BLaER1 treated with 17β-estradiol and CSF1 and Interleukin-3, amounts not matched to agents 10 nM and 100 nM (cell line): Measurements from ENCODE around the gene SERPINE3.

Experiments used
- H3K27ac ChIP-seq, 11 experiments: shearing (Covaris generic); formaldehyde crosslinking; 2 replicates each; pipeline ENCODE4 v1.8.1; 2022
- H3K27me3 ChIP-seq, 11 experiments: shearing (Covaris generic); formaldehyde crosslinking; 2 replicates each; pipeline ENCODE4 v1.8.1; 2022
- H3K36me3 ChIP-seq, 11 experiments: shearing (Covaris generic); formaldehyde crosslinking; 2 replicates each; pipeline ENCODE4 v1.8.1; 2022
- H3K4me1 ChIP-seq, 10 experiments: shearing (Covaris generic); formaldehyde crosslinking; 2 replicates each; pipeline ENCODE4 v1.8.1; 2022
- H3K4me2 ChIP-seq, 11 experiments: shearing (Covaris generic); formaldehyde crosslinking; 2 replicates each; pipeline ENCODE4 v1.8.1; 2022
- H3K4me3 ChIP-seq, 10 experiments: shearing (Covaris generic); formaldehyde crosslinking; 2 replicates each; pipeline ENCODE4 v1.8.1; 2022
- H3K9ac ChIP-seq, 11 experiments: shearing (Covaris generic); formaldehyde crosslinking; 2 replicates each; pipeline ENCODE4 v1.8.1; 2022
- H3K9me3 ChIP-seq, 11 experiments: shearing (Covaris generic); formaldehyde crosslinking; replicated peaks in 1 of 11; 2 replicates each; pipeline ENCODE4 v1.8.1; 2022
- H4K20me1 ChIP-seq, 11 experiments: shearing (Covaris generic); formaldehyde crosslinking; 2 replicates each; pipeline ENCODE4 v1.8.1; 2022
- Cebpa-rat ChIP-seq, 11 experiments: shearing (Covaris generic); IDR thresholded peaks; 2 replicates each; pipeline ENCODE4 v1.8.1; 2022

Gene SERPINE3

GRCh38 chr13:51339354-51339753 lies at the start of gene SERPINE3:
SERPINE3 (plus strand) TSS chr13:51339691; CDS start chr13:51341092, 1,401 bp downstream.
- Histone ChIP-seq H3K4me2 (no peak within 1 kb of the TSS), H3K4me3 (no peak within 1 kb of the TSS), H3K9me3 (no peaks in the 10 kb centered on the region), H3K36me3 (no peaks in the 10 kb centered on the region), H3K27ac (no peak within 1 kb of the TSS), H3K27me3 (no peaks in the 10 kb centered on the region), H3K9ac (no peak within 1 kb of the TSS), H3K4me1 (no peaks in the 10 kb centered on the region), H4K20me1 (no peaks in the 10 kb centered on the region)
- TF ChIP-seq Cebpa-rat (IDR thresholded peaks at IDR 0.05) = no peak

DNA sequence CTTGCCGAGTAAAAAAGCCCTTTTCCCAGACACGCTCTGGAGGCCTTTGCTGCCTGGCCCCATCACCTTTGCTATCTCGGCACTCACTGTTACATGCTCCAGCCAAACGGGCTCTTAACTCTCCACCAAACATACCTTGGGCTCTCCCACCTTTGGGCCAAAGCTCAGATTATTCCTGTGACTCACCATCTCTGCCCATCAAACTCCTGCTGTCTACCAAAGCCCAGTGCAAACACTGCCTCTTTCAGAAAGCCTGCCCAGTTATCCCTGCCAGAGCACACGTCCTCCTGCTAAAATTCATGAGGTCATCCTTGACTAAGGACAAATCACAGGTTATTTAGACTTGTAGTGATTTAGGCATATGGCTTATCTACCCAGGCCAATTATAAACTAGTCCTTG lies 48.1 kb upstream of the SERPINE3 start:
- no peak overlapping the region for H3K4me3 ChIP-seq
- no peak overlapping the region for H3K27ac ChIP-seq

GRCh38 chr13:51292000-51292565 lies 47.4 kb upstream of the SERPINE3 start:
- no peaks in the 10 kb centered on the region for H4K20me1 ChIP-seq
- H3K4me1 ChIP-seq = no peaks in the 10 kb centered on the region
- no peak for TF ChIP-seq Cebpa-rat (IDR thresholded peaks at IDR 0.05)
- no peak overlapping the region for H3K4me2 ChIP-seq
- no peaks in the 10 kb centered on the region for H3K36me3 ChIP-seq
- no peak overlapping the region for H3K9ac ChIP-seq
- no peak overlapping the region for H3K27ac ChIP-seq
- H3K4me3 ChIP-seq = no peak overlapping the region
- H3K9me3 ChIP-seq = no peaks in the 10 kb centered on the region
- H3K27me3 ChIP-seq = no peaks in the 10 kb centered on the region

More for the DNA sequence above, 48.1 kb upstream of the SERPINE3 start:
- TF ChIP-seq Cebpa-rat (IDR thresholded peaks at IDR 0.05) = no peak
- H4K20me1 ChIP-seq = no peaks in the 10 kb centered on the region
- no peak overlapping the region for H3K9ac ChIP-seq
- no peak overlapping the region for H3K4me2 ChIP-seq
- H3K9me3 ChIP-seq = no peaks in the 10 kb centered on the region
- H3K27me3 ChIP-seq = no peaks in the 10 kb centered on the region
- H3K36me3 ChIP-seq = no peaks in the 10 kb centered on the region
- no peaks in the 10 kb centered on the region for H3K4me1 ChIP-seq

DNA sequence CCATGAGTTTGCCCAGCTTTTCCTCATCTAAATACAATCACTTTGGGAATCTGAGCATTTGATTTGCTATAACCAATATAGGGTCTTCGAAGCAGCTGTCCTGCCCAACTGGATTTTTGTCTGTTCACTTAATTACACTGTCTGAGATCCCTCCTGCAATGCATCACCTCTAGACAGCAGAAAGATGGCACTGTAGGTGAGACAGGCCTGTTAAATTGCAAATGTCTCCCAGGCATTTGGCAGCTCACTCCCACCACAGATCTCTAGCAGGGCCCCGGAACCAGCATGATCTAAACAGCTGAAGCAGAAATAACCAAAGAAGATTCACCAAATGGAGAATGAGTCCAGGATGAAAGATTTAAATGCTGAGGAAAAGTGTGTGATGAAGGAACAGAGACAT lies 41.9 kb upstream of the SERPINE3 start:
- no peaks in the 10 kb centered on the region for H3K27me3 ChIP-seq
- H3K9ac ChIP-seq = no peak overlapping the region
- H3K27ac ChIP-seq = no peak overlapping the region
- no peaks in the 10 kb centered on the region for H4K20me1 ChIP-seq
- no peaks in the 10 kb centered on the region for H3K36me3 ChIP-seq
- H3K9me3 ChIP-seq = no peaks in the 10 kb centered on the region
- TF ChIP-seq Cebpa-rat (IDR thresholded peaks at IDR 0.05) = no peak
- H3K4me2 ChIP-seq = no peak overlapping the region
- H3K4me3 ChIP-seq = no peak overlapping the region
- 0 out of 20 replicates have a peak, but pooled peaks cover 0 to 4% (median 0%) of the 10 kb centered on the region in 10 experiments for H3K4me1 ChIP-seq

DNA sequence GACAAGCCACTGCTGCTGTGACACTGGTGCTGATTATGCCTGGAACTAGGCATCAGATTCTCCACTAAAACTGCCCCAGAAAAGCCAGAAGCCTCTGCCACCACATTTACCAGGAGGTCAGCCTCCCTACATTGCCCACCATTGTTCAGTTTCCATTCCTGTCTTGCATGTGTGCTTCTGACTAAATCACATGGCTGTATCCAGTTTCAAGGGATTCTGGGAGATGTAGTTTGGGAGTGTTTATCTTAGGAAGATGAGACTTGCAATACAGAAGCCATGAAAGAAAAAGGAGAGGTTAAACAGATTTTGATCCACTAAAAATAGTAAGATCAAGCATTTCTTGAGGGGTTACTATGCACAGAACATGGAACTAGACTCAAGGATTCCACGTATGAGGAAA lies 40.7 kb upstream of the SERPINE3 start:
- H3K27ac ChIP-seq = no peak overlapping the region

DNA sequence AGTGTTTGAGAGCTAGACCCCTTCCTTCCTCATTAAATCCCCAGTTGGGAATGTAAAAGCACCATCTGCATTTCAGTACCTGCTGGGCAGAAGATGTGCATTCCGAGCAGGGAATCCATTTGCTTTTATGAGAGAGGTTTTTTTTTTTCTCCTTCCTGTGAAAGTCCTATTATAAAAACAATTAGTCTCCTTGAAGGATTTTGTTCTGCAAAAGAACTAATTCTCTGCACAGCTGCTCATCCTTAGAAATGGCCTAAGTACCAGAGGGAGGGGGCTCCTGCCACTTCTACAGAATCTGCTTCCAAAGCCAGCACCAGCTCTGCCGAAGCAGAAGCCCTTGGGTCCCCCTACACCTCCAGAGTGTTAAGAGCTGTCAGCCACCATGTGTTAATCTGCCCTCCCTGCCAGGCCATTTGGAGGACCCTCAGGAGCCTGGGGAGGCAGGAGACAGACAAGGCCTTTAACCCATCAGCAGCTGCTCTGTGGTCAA lies 36.4 kb upstream of the SERPINE3 start:
- H3K4me3 ChIP-seq = no peak overlapping the region
- TF ChIP-seq Cebpa-rat (IDR thresholded peaks at IDR 0.05) = no peak
- H3K9me3 ChIP-seq = no peaks in the 10 kb centered on the region
- H3K27me3 ChIP-seq = no peaks in the 10 kb centered on the region
- no peak overlapping the region for H3K9ac ChIP-seq
- H3K4me1 ChIP-seq = 0 out of 20 replicates have a peak, but pooled peaks cover 0 to 4% (median 0%) of the 10 kb centered on the region in 10 experiments
- H3K27ac ChIP-seq = no peak overlapping the region
- H3K36me3 ChIP-seq = no peaks in the 10 kb centered on the region
- no peaks in the 10 kb centered on the region for H4K20me1 ChIP-seq
- H3K4me2 ChIP-seq = no peak overlapping the region

More for the DNA sequence above, 40.7 kb upstream of the SERPINE3 start:
- H4K20me1 ChIP-seq = no peaks in the 10 kb centered on the region
- no peak overlapping the region for H3K4me3 ChIP-seq
- 0 out of 20 replicates have a peak, but pooled peaks cover 0 to 4% (median 0%) of the 10 kb centered on the region in 10 experiments for H3K4me1 ChIP-seq
- no peaks in the 10 kb centered on the region for H3K27me3 ChIP-seq
- no peaks in the 10 kb centered on the region for H3K9me3 ChIP-seq
- TF ChIP-seq Cebpa-rat (IDR thresholded peaks at IDR 0.05) = no peak
- no peaks in the 10 kb centered on the region for H3K36me3 ChIP-seq
- H3K9ac ChIP-seq = no peak overlapping the region
- H3K4me2 ChIP-seq = no peak overlapping the region

- no peaks in the 10 kb centered on the region for H3K9me3 ChIP-seq
- H3K27ac ChIP-seq = no peak overlapping the region
- H3K36me3 ChIP-seq = no peaks in the 10 kb centered on the region
- 0 out of 20 replicates have a peak, but pooled peaks cover 0 to 4% (median 0%) of the 10 kb centered on the region in 10 experiments for H3K4me1 ChIP-seq
- H3K4me3 ChIP-seq = no peak overlapping the region
- no peaks in the 10 kb centered on the region for H4K20me1 ChIP-seq
- no peaks in the 10 kb centered on the region for H3K27me3 ChIP-seq
- H3K9ac ChIP-seq = no peak overlapping the region
- no peak overlapping the region for H3K4me2 ChIP-seq
- TF ChIP-seq Cebpa-rat (IDR thresholded peaks at IDR 0.05) = no peak
These were observed 35.6 kb upstream of the SERPINE3 start for GRCh38 chr13:51303882-51304281.

DNA sequence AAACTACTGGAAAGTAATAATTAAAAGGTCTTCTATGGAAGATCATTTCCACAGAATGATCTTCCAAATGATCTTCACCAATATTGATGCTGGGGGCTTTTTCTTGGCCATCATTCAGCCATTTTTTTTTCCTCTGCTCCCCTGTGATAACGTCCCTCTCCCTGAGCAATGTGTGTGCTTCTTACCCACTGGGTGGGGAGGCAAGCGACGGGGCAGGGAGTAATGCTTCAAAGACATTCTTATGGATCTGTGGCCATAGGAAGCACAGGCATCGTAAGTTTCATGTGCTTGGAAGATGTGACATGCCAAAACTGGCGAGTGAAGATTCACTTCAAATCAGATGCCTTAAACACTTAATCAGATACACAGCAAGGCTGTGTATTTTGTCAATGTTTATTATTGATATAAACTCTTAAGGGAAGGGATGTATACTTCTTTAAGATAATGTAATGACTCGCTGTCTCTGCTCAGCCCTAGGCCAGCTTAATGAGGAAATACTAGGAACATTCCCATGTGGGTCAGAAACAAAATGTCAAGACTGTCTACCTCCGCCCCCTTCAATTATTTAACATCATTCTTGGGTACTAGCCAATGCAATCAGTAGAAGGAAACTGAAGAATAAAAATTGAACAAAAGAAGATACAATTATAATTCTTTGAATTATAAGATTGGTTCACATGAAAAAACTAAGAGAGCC lies 34.1 kb upstream of the SERPINE3 start:
- Histone ChIP-seq H4K20me1 (no peaks in the 10 kb centered on the region), H3K9ac (no peak overlapping the region), H3K27me3 (no peaks in the 10 kb centered on the region), H3K27ac (no peak overlapping the region), H3K4me3 (no peak overlapping the region), H3K4me1 (0 out of 20 replicates have a peak, but pooled peaks cover 0 to 4% (median 0%) of the 10 kb centered on the region in 10 experiments), H3K4me2 (no peak overlapping the region), H3K9me3 (no peaks in the 10 kb centered on the region), H3K36me3 (no peaks in the 10 kb centered on the region)
- TF ChIP-seq Cebpa-rat (IDR thresholded peaks at IDR 0.05) = peak in 1 of 11 experiments; percentile 3; a peak in 1 of 22 replicates

DNA sequence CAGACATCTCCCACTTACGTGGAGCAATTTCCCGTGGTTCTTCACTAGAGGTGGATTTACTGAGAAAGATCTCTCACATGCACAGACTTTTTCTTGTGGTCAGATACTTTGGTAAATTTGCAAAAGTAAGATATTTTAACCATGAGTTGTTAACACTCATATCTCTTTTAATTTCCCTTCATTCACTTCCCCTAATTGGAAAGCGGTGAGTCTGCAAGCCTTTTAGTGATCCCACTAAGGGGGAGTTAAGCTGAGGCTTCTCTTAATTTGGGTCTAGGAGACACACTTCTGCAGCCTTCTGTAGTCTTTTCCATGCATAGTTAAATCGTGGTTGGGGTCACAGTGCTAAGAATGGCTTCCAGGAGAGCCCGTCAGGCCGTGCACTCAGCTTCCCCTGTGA lies 30.7 kb upstream of the SERPINE3 start:
- Histone ChIP-seq H3K36me3 (no peaks in the 10 kb centered on the region), H3K4me2 (no peak overlapping the region), H3K9ac (no peak overlapping the region), H4K20me1 (no peaks in the 10 kb centered on the region), H3K27ac (no peak overlapping the region), H3K4me3 (no peak overlapping the region), H3K27me3 (no peaks in the 10 kb centered on the region), H3K9me3 (no peaks in the 10 kb centered on the region), H3K4me1 (no peaks in the 10 kb centered on the region)
- TF ChIP-seq Cebpa-rat (IDR thresholded peaks at IDR 0.05) = no peak

DNA sequence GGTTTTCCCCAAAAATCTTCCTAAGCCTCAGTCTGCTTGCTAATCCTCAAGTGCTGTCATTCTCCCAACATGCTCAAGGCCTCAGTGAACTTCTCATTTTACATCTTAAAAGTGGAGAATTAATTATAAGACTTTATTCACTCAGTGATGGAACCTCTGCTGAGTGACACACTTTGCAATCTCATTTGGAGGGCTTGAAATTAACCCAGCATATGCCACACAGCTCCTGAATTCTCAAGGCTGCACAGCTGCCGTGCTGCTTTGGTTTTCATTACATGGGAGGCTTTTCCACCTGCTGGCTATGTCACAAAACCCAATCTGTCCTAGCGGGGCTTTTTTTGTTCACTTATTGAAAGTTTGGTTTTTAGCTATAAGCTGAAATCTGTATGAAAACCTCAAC lies 28.3 kb upstream of the SERPINE3 start:
- no peaks in the 10 kb centered on the region for H4K20me1 ChIP-seq
- H3K27ac ChIP-seq = no peak overlapping the region
- H3K4me2 ChIP-seq = no peak overlapping the region
- H3K27me3 ChIP-seq = no peaks in the 10 kb centered on the region
- no peaks in the 10 kb centered on the region for H3K36me3 ChIP-seq
- no peaks in the 10 kb centered on the region for H3K9me3 ChIP-seq
- no peak for TF ChIP-seq Cebpa-rat (IDR thresholded peaks at IDR 0.05)
- H3K9ac ChIP-seq = no peak overlapping the region
- H3K4me1 ChIP-seq = peaks cover 0 to 9% (median 6%) of the 10 kb centered on the region in 10 experiments; a peak in 6 of 20 replicates
- no peak overlapping the region for H3K4me3 ChIP-seq
